ENCODE results near the gene BCL2. TPM values are rescaled to one million over a fixed set of nuclear protein-coding genes. Genes with fewer than 3 reads are reported as not detected.

Gene BCL2
- total and polyA plus RNA-seq, 9 of the 15 experiments (the other 6 are each of a cell fraction or from before 2014, with no cell fraction given) = 0.10 to 1.1 (median 0.65) TPM

DNA sequence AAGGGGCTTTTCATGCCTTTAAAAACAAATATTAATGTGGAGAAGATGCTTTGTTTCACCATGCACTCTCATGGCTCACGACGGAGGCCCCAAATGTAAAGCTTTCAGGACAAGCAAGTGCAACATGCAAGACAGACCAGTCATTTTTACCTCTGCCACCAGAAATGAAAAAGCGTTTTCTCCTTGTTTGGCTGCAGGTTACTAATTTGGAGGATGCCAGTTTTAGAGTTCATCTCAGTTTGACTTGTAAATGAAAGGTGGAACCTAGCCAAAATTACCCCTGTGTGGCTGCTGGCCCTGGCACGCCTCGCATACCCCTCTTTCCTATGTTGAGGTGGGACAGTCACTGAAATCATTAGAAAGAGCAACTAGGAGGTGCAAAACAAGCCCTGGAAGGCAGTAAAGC is 138.6 kb downstream of the BCL2 start:
- Histone ChIP-seq H3K27ac (ENCODE audit: extremely low read depth, low read depth, low read length) (no peak overlapping the region), H3K4me1 (replicated peaks in 1 of 2; ENCODE audit: control insufficient read depth in 2 of 2, insufficient read depth in 2 of 2, low read length in 2 of 2) (no peaks in the 10 kb centered on the region; a peak in 1 of 5 replicates), H4K20me1 (replicated peaks; ENCODE audit: control insufficient read depth, insufficient read depth, low read length) (no peaks in the 10 kb centered on the region), H3K9me3 (replicated peaks; ENCODE audit: control insufficient read depth, insufficient read depth, low read depth, low read length) (no peaks in the 10 kb centered on the region), H3K27me3 (ENCODE audit: control insufficient read depth in 2 of 2, insufficient read depth in 2 of 2, low read length in 2 of 2) (peaks cover 0 to 17% of the 10 kb centered on the region in 2 experiments; a peak in 2 of 5 replicates), H3K36me3 (ENCODE audit: control insufficient read depth, insufficient read depth, low read length) (no peaks in the 10 kb centered on the region), H3K9me1 (ENCODE audit: control insufficient read depth, insufficient read depth, low read length) (no peaks in the 10 kb centered on the region), H3K4me3 (no peak overlapping the region), H3K4me2 (ENCODE audit: insufficient read depth, low read length) (no peak overlapping the region), H2AFZ (ENCODE audit: low read depth, low read length) (no peak overlapping the region), H3K79me2 (ENCODE audit: control insufficient read depth, insufficient read depth, low read length) (no peaks in the 10 kb centered on the region), H3K9ac (ENCODE audit: insufficient read depth in 1 of 2, low read depth in 2 of 2, low read length in 2 of 2) (no peak overlapping the region)
- TF ChIP-seq RREB1 (CRISPR knock-in tag; IDR thresholded peaks at IDR 0.05) = no peak
- no peak for TF ChIP-seq SMAD3 (CRISPR knock-in tag; conservative IDR thresholded peaks at IDR 0.05)
- TF ChIP-seq HOMEZ (CRISPR knock-in tag; IDR thresholded peaks at IDR 0.05) = no peak
- TF ChIP-seq PCBP1 (IDR thresholded peaks at IDR 0.05; ENCODE audit: low read depth, low read length, poor library complexity, severe bottlenecking) = no peak
- ChIA-PET POLR2A (no interaction called here), CTCF (ENCODE audit: low intra/inter-chr PET ratio) (no interaction called here)
- DNase-seq (ENCODE audit: extremely low read depth in 1 of 4, low spot score in 3 of 4) (no peak), ATAC-seq (no peak), FAIRE-seq (no peak)
- in situ Hi-C loops (cut with MboI) (loop anchor here (10.0 kb wide), 1 partner anchor 166 kb away; no protein-coding TSS in a partner anchor), intact Hi-C loops (cut with micrococcal nuclease) (no loop called here)
- no TSS peak for BruUV-seq (replicated peaks)
- WGBS (ENCODE audit: insufficient coverage, low coverage, missing lambda C conversion rate) = 0% methylated on average over 5 of the region's 5 CpGs

Measured in K562 (cell line).